HepG2 (cell line): Measurements from ENCODE around the gene CNTN5. TPM values are rescaled to one million over a fixed set of nuclear protein-coding genes. Genes with fewer than 3 reads are reported as not detected.

Experiments used
- ATAC-seq: fragments of 200-7000 bp; cut with Tn5 transposase; 3 replicates; pipeline ENCODE4 v1.9.1; 2020; ENCODE audit warnings: mild to moderate bottlenecking, moderate library complexity
- BruUV-seq: library from RNA; stranded (reverse); fragments of 400-500 nt; replicated peaks from 2 replicates; lab custom pipeline; 2021; lab: Mats Ljungman, UMichigan
- CTCF ChIA-PET: fragments of 300-600 bp; formaldehyde crosslinking; extraction: SDS; loops from one replicate; lab custom pipeline; 2021; ENCODE audit warnings: low total read pairs, inconsistent platforms, low intra/inter-chr PET ratio; lab: Yijun Ruan, JAX
- POLR2A ChIA-PET: fragments of 350-600 bp; sonication (Branson Sonifier 250); formaldehyde crosslinking; loops from one replicate; lab custom pipeline; 2020; ENCODE audit warnings: antibody characterized with exemption, inconsistent platforms; lab: Yijun Ruan, JAX
- DNase-seq: peaks from one replicate; pipeline ENCODE4 v3.0.0-alpha.2; 2015; ENCODE audit warnings: low spot score
- FAIRE-seq: peaks from 3 replicates; lab custom pipeline; 2011; peaks lifted over from hg19 to GRCh38; lab: Jason Lieb, UNC
- H2AFZ ChIP-seq: one replicate; pipeline ENCODE4 v1.6.1; 2011; ENCODE audit warnings: low read length, inconsistent platforms
- H3K27ac ChIP-seq: fragments of 300-600 bp; 3 replicates; pipeline ENCODE4 v1.8.0; 2011; ENCODE audit warnings: mixed run types, mild to moderate bottlenecking, mixed read lengths, low read length, inconsistent platforms; ENCODE audit not compliant: insufficient read depth; ENCODE audit errors: extremely low read length
- H3K27me3 ChIP-seq, 2 experiments: fragments of 200-600 bp in 1 of 2; 2 replicates in 1 of 2; 3 replicates in 1 of 2; pipeline versions ENCODE4 v1.6.0 to v1.8.0; 2011; ENCODE audit warnings: low read length in 2 of 2, mild to moderate bottlenecking in 2 of 2, moderate library complexity in 2 of 2, inconsistent platforms in 1 of 2; ENCODE audit not compliant: insufficient read depth in 2 of 2, control insufficient read depth in 1 of 2
- H3K36me3 ChIP-seq, 2 experiments: fragments of 200-600 bp in 1 of 2; replicated peaks in 1 of 2; 2 replicates in 1 of 2; 3 replicates in 1 of 2; pipeline versions ENCODE4 v1.5.1 to v1.8.0; 2011; ENCODE audit warnings: low read length in 2 of 2, inconsistent platforms in 1 of 2; ENCODE audit not compliant: insufficient read depth in 2 of 2, control insufficient read depth in 1 of 2
- H3K4me1 ChIP-seq: 2 replicates; pipeline ENCODE4 v1.5.1; 2012; ENCODE audit warnings: low read length, inconsistent platforms; ENCODE audit not compliant: insufficient read depth
- H3K4me2 ChIP-seq: 2 replicates; pipeline ENCODE4 v1.6.0; 2011; ENCODE audit warnings: low read depth, low read length, inconsistent platforms
- H3K4me3 ChIP-seq, 3 experiments: fragments of 200-600 bp in 1 of 3; sonication (generic), shearing (Covaris generic) in 1 of 3; replicated peaks in 1 of 3; 2 replicates each; pipeline ENCODE4 v1.5.1; 2011 to 2016; ENCODE audit warnings: low read length in 3 of 3, inconsistent platforms in 2 of 3, low read depth in 2 of 3, mild to moderate bottlenecking in 2 of 3, control low read depth in 1 of 3, mixed read lengths in 1 of 3; ENCODE audit not compliant: insufficient read depth in 1 of 3
- H3K79me2 ChIP-seq: one replicate; pipeline ENCODE4 v1.6.1; 2011; ENCODE audit warnings: low read length, inconsistent platforms; ENCODE audit not compliant: insufficient read depth
- H3K9ac ChIP-seq: 2 replicates; pipeline ENCODE4 v1.6.0; 2011; ENCODE audit warnings: mild to moderate bottlenecking, low read depth, low read length, inconsistent platforms; ENCODE audit not compliant: insufficient read depth
- H3K9me3 ChIP-seq: 2 replicates; pipeline ENCODE4 v1.5.1; 2012; ENCODE audit warnings: mild to moderate bottlenecking, low read length
- H4K20me1 ChIP-seq: 2 replicates; pipeline ENCODE4 v1.6.0; 2011; ENCODE audit warnings: inconsistent platforms, mild to moderate bottlenecking, low read length, moderate library complexity; ENCODE audit not compliant: insufficient read depth
- GATAD2A ChIP-seq: IDR thresholded peaks from 2 replicates; pipeline ENCODE4 v1.6.1; 2016
- HDAC6 ChIP-seq: fragments of 200-600 bp; sonication (generic); IDR thresholded peaks from 2 replicates; pipeline ENCODE4 v1.7.0; 2017; ENCODE audit warnings: mild to moderate bottlenecking, antibody characterized with exemption, low read length, low read depth
- NFRKB ChIP-seq: fragments of 450-650 bp; IDR thresholded peaks from 2 replicates; pipeline ENCODE4 v1.6.1; 2017
- NFYB ChIP-seq: sonication (generic); formaldehyde crosslinking; IDR thresholded peaks from 2 replicates; pipeline ENCODE4 v1.4.0; 2020; ENCODE audit warnings: missing genetic modification reagents
- SIN3B ChIP-seq: fragments of 150-350 bp; IDR thresholded peaks from 2 replicates; pipeline ENCODE4 v1.6.1; 2014; ENCODE audit warnings: low read length
- TSC22D2 ChIP-seq: sonication (generic); formaldehyde crosslinking; IDR thresholded peaks from 2 replicates; pipeline ENCODE4 v1.5.1; 2020; ENCODE audit warnings: missing genetic modification reagents, mild to moderate bottlenecking, borderline replicate concordance
- ZNF484 ChIP-seq: sonication (generic); formaldehyde crosslinking; IDR thresholded peaks from 2 replicates; pipeline ENCODE4 v1.5.1; 2020; ENCODE audit warnings: mild to moderate bottlenecking, low read depth, missing genetic modification reagents, borderline replicate concordance
- WGBS: methylation state at CpG from one replicate; pipeline ENCODE4 v1.1.6; 2017; ENCODE audit warnings: low lambda C conversion rate; 5-methylcytosine and 5-hydroxymethylcytosine counted together
- in situ Hi-C: cut with HindIII; loops from 2 replicates; pipeline ENCODE4 v1.10.0; 2017; ENCODE audit warnings: low pct_unique_long_range_greater_than_20kb; ENCODE audit not compliant: extremely low pct_ligation_motif_present
- intact Hi-C: fragments of 100-400 bp; cut with micrococcal nuclease; formaldehyde crosslinking; loops from one replicate; pipeline ENCODE4 v1.10.0; 2022; ENCODE audit not compliant: unreplicated experiment
- polyA plus RNA-seq, 8 experiments: library from polyadenylated mRNA; depleted of rRNA in 3 of 8; stranded (reverse) in 7 of 8; unstranded in 1 of 8; fragments of >200 nt; fragmentation: Illumina TruSeq in 4 of 8; extraction: Trizol in 4 of 8; gene quantifications; 2 replicates each; pipeline versions ENCODE4 v1.2.1 to v1.2.3, GENCODE V29; 2011 to 2016; ENCODE audit warnings: low read depth in 4 of 8, missing spikeins in 1 of 8, mixed read lengths in 1 of 8; ENCODE audit not compliant: insufficient read depth in 1 of 8
- total RNA-seq, 5 experiments: library from RNA; depleted of rRNA; stranded (reverse); fragments of >200 nt; fragmentation: Illumina TruSeq; extraction: Trizol; gene quantifications; 2 replicates each; pipeline ENCODE4 v1.2.3, GENCODE V29; 2016; ENCODE audit warnings: low read depth in 1 of 5
- TF ChIP-seq, protein P1 (sequence below): sonication (generic); formaldehyde crosslinking; IDR thresholded peaks from 2 replicates; pipeline ENCODE4 v1.5.0; 2020; ENCODE audit warnings: missing genetic modification reagents
- TF ChIP-seq, protein P2 (sequence below): sonication (generic); formaldehyde crosslinking; IDR thresholded peaks from 2 replicates; pipeline ENCODE4 v1.9.0; 2021; ENCODE audit warnings: missing genetic modification reagents, mild to moderate bottlenecking, borderline replicate concordance
- TF ChIP-seq, protein P3 (sequence below): sonication (generic); formaldehyde crosslinking; IDR thresholded peaks from 2 replicates; pipeline ENCODE4 v1.4.0; 2020; ENCODE audit warnings: missing genetic modification reagents; ENCODE audit errors: not compliant biosample characterization
- TF ChIP-seq, protein P4 (sequence below): sonication (generic); formaldehyde crosslinking; conservative IDR thresholded peaks from 2 replicates; pipeline ENCODE4 v1.4.0; 2020; ENCODE audit warnings: missing genetic modification reagents
- TF ChIP-seq, protein P5 (sequence below): sonication (generic); formaldehyde crosslinking; IDR thresholded peaks from 2 replicates; pipeline ENCODE4 v1.8.0; 2022; ENCODE audit warnings: mild to moderate bottlenecking, missing genetic modification reagents; ENCODE audit not compliant: insufficient replicate concordance
- TF ChIP-seq, protein P6 (sequence below): sonication (generic); formaldehyde crosslinking; IDR thresholded peaks from 2 replicates; pipeline ENCODE4 v1.8.0; 2022; ENCODE audit warnings: missing genetic modification reagents, mild to moderate bottlenecking, borderline replicate concordance

CNTN5 gene
- total and polyA plus RNA-seq, 2 of the 13 experiments (the other 11 are each of a cell fraction or from before 2014, with no cell fraction given): not detected

DNA sequence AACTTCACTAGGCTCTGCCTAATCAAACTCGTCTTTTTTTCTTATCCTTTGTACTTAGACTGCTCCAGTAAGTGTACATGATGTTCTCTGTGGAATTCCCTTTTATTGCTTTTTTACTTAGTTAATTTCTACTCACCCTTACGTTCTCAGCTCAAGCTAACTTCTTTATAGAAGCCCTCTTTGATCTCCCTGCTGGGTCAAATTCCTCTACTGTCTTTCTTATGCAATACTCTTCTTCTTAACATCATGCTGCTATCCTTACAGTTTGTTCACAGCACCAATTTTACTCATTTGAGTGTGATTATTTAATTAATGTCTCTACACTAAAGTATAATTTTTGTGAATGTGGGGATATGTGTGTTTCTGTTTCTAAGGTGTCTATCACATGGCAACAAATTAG, 498.3 kb downstream of the CNTN5 start (continued):
- TF ChIP-seq, protein P1, sequence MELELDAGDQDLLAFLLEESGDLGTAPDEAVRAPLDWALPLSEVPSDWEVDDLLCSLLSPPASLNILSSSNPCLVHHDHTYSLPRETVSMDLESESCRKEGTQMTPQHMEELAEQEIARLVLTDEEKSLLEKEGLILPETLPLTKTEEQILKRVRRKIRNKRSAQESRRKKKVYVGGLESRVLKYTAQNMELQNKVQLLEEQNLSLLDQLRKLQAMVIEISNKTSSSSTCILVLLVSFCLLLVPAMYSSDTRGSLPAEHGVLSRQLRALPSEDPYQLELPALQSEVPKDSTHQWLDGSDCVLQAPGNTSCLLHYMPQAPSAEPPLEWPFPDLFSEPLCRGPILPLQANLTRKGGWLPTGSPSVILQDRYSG (CRISPR knock-in tag): no peak
- TF ChIP-seq SIN3B: no peak
- no peak for TF ChIP-seq GATAD2A
- TF ChIP-seq, protein P2, sequence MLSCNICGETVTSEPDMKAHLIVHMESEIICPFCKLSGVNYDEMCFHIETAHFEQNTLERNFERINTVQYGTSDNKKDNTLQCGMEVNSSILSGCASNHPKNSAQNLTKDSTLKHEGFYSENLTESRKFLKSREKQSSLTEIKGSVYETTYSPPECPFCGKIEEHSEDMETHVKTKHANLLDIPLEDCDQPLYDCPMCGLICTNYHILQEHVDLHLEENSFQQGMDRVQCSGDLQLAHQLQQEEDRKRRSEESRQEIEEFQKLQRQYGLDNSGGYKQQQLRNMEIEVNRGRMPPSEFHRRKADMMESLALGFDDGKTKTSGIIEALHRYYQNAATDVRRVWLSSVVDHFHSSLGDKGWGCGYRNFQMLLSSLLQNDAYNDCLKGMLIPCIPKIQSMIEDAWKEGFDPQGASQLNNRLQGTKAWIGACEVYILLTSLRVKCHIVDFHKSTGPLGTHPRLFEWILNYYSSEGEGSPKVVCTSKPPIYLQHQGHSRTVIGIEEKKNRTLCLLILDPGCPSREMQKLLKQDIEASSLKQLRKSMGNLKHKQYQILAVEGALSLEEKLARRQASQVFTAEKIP: no peak
- TF ChIP-seq, protein P3, sequence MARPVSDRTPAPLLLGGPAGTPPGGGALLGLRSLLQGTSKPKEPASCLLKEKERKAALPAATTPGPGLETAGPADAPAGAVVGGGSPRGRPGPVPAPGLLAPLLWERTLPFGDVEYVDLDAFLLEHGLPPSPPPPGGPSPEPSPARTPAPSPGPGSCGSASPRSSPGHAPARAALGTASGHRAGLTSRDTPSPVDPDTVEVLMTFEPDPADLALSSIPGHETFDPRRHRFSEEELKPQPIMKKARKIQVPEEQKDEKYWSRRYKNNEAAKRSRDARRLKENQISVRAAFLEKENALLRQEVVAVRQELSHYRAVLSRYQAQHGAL (CRISPR knock-in tag): no peak
- TF ChIP-seq NFYB (CRISPR knock-in tag): no peak

DNA sequence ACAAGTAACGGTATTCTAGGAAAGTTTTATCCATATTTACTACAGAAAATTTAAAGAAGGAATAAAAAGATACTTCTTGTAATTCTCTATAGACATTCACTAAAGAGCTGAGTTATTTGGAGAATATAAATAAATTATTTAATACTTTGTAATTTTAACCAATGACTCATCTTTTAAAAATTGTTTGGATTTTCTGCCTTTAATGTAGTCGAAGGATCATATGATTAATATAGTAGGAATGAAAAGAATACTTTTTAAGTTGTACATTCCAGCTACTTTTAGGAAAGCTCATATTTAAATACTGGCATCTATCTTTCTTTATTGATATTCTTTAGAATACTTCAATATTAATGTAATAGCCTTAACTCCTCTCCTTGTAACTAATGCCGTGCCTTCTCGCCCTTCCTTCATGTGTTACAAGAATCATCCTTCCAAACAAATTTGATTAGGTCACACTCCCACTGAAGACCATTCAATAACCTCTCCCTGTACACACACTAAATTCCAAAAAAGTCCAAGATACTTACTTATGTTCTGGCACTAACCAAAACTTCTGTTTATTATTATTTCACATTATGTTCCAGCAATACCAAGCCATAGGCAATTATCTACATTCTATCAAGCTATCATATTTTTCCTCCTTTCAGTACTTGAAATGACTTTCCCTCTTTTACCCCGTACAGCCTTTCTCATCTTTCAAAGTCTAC, 501.9 kb downstream of the CNTN5 start:
- DNase-seq (no peak), ATAC-seq (no peak), FAIRE-seq (no peak)
- no peak overlapping the region for H3K4me3 ChIP-seq
- no peak overlapping the region for H3K9ac ChIP-seq
- no peaks in the 10 kb centered on the region for H4K20me1 ChIP-seq
- no peaks in the 10 kb centered on the region for H3K9me3 ChIP-seq
- H3K79me2 ChIP-seq: no peaks in the 10 kb centered on the region
- POLR2A ChIA-PET: no interaction called here
- no peak overlapping the region for H2AFZ ChIP-seq
- intact Hi-C loops (no loop called here), in situ Hi-C loops (no loop called here)
- no peaks in the 10 kb centered on the region for H3K4me1 ChIP-seq
- CTCF ChIA-PET: no interaction called here
- no peak overlapping the region for H3K27ac ChIP-seq
- H3K4me2 ChIP-seq: no peak overlapping the region
- WGBS: 2% methylated on average over 5 of the region's 5 CpGs
- no TSS peak for BruUV-seq
- no peaks in the 10 kb centered on the region for H3K27me3 ChIP-seq
- H3K36me3 ChIP-seq: no peaks in the 10 kb centered on the region
- TF ChIP-seq, protein P4, sequence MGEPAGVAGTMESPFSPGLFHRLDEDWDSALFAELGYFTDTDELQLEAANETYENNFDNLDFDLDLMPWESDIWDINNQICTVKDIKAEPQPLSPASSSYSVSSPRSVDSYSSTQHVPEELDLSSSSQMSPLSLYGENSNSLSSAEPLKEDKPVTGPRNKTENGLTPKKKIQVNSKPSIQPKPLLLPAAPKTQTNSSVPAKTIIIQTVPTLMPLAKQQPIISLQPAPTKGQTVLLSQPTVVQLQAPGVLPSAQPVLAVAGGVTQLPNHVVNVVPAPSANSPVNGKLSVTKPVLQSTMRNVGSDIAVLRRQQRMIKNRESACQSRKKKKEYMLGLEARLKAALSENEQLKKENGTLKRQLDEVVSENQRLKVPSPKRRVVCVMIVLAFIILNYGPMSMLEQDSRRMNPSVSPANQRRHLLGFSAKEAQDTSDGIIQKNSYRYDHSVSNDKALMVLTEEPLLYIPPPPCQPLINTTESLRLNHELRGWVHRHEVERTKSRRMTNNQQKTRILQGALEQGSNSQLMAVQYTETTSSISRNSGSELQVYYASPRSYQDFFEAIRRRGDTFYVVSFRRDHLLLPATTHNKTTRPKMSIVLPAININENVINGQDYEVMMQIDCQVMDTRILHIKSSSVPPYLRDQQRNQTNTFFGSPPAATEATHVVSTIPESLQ (CRISPR knock-in tag): no peak
- TF ChIP-seq NFRKB: no peak
- TF ChIP-seq, protein P5, sequence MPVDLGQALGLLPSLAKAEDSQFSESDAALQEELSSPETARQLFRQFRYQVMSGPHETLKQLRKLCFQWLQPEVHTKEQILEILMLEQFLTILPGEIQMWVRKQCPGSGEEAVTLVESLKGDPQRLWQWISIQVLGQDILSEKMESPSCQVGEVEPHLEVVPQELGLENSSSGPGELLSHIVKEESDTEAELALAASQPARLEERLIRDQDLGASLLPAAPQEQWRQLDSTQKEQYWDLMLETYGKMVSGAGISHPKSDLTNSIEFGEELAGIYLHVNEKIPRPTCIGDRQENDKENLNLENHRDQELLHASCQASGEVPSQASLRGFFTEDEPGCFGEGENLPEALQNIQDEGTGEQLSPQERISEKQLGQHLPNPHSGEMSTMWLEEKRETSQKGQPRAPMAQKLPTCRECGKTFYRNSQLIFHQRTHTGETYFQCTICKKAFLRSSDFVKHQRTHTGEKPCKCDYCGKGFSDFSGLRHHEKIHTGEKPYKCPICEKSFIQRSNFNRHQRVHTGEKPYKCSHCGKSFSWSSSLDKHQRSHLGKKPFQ (CRISPR knock-in tag): no peak
- TF ChIP-seq HDAC6: no peak
- TF ChIP-seq ZNF484 (CRISPR knock-in tag): no peak
- no peak for TF ChIP-seq TSC22D2 (CRISPR knock-in tag)
- TF ChIP-seq, protein P6, sequence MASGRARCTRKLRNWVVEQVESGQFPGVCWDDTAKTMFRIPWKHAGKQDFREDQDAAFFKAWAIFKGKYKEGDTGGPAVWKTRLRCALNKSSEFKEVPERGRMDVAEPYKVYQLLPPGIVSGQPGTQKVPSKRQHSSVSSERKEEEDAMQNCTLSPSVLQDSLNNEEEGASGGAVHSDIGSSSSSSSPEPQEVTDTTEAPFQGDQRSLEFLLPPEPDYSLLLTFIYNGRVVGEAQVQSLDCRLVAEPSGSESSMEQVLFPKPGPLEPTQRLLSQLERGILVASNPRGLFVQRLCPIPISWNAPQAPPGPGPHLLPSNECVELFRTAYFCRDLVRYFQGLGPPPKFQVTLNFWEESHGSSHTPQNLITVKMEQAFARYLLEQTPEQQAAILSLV (CRISPR knock-in tag): no peak
